IPS-11a (cell line): ENCODE results near the gene TTC7B.

ENCODE experiments used
- H3K4me3 ChIP-seq: one replicate; pipeline ENCODE4 v1.5.1; 2013; ENCODE audit warnings: low read depth, low read length, control low read depth

Gene TTC7B

GRCh38 chr14:90499908-90500664 is 316.1 kb downstream of the TTC7B start:
- H3K4me3 ChIP-seq, result no peak overlapping the region

GRCh38 chr14:90499121-90499520 is 317.1 kb downstream of the TTC7B start:
- no peak overlapping the region for H3K4me3 ChIP-seq

GRCh38 chr14:90498198-90498597 is 318.0 kb downstream of the TTC7B start:
- H3K4me3 ChIP-seq, result no peak overlapping the region

GRCh38 chr14:90496379-90496778 is 319.9 kb downstream of the TTC7B start:
- no peak overlapping the region for H3K4me3 ChIP-seq

GRCh38 chr14:90495357-90496276 is 320.6 kb downstream of the TTC7B start:
- no peak overlapping the region for H3K4me3 ChIP-seq

GRCh38 chr14:90491911-90492531 is 324.2 kb downstream of the TTC7B start:
- H3K4me3 ChIP-seq, result no peak overlapping the region

GRCh38 chr14:90491221-90491885 is 324.9 kb downstream of the TTC7B start:
- no peak overlapping the region for H3K4me3 ChIP-seq

- no peak overlapping the region for H3K4me3 ChIP-seq
These were observed 325.5 kb downstream of the TTC7B start for GRCh38 chr14:90490720-90491050.

GRCh38 chr14:90489916-90490719 is 326.1 kb downstream of the TTC7B start:
- no peak overlapping the region for H3K4me3 ChIP-seq

GRCh38 chr14:90489306-90489705 is 326.9 kb downstream of the TTC7B start:
- no peak overlapping the region for H3K4me3 ChIP-seq

- H3K4me3 ChIP-seq, result no peak overlapping the region
These were observed 328.0 kb downstream of the TTC7B start for GRCh38 chr14:90488256-90488655.

GRCh38 chr14:90487462-90487861 is 328.8 kb downstream of the TTC7B start:
- no peak overlapping the region for H3K4me3 ChIP-seq

GRCh38 chr14:90487031-90487430 is 329.2 kb downstream of the TTC7B start:
- no peak overlapping the region for H3K4me3 ChIP-seq

GRCh38 chr14:90484291-90484690 is 331.9 kb downstream of the TTC7B start:
- no peak overlapping the region for H3K4me3 ChIP-seq

GRCh38 chr14:90483571-90483974 is 332.7 kb downstream of the TTC7B start:
- no peak overlapping the region for H3K4me3 ChIP-seq

GRCh38 chr14:90483117-90483516 is 333.1 kb downstream of the TTC7B start:
- H3K4me3 ChIP-seq, result no peak overlapping the region

- H3K4me3 ChIP-seq, result no peak overlapping the region
These were observed 340.9 kb downstream of the TTC7B start for GRCh38 chr14:90475298-90475697.
